Measurements from ENCODE around the gene DEAF1.

Gene DEAF1

DNA sequence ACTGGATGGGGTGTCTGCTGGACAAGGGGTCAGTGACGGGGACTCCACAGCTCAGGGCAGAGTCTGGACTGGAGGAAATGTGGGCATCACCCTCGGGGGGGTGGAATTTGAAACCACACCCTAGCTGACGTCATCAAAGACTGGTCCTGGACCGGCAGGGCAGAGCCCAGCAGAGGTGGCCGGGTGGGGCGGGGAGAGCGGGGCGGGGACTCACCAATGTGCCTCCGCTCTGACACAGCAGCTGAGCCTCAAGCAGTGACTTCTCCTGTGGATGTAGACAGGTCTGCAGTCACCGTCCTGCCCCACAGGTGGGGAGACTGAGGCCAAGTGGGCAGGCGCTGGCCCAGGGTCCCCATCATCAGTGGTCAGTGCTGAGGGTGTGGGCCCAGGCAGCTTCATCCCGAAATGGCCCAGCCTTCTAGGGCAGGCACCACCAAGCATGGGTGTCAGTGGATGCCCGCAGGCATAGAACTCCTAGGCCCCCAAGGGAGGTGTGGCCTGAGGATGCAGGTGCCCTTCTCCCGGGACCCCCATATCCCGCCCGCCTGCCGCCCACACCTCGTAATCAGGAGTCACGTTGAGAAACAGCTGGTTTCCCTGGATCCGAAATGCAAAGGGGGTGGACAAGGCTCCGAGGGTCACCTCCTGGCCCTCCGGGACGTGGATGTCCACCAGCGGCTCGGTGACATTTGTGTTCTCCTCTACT lies 70.9 kb downstream of the DEAF1 start:
- DNase-seq = no peak

DNA sequence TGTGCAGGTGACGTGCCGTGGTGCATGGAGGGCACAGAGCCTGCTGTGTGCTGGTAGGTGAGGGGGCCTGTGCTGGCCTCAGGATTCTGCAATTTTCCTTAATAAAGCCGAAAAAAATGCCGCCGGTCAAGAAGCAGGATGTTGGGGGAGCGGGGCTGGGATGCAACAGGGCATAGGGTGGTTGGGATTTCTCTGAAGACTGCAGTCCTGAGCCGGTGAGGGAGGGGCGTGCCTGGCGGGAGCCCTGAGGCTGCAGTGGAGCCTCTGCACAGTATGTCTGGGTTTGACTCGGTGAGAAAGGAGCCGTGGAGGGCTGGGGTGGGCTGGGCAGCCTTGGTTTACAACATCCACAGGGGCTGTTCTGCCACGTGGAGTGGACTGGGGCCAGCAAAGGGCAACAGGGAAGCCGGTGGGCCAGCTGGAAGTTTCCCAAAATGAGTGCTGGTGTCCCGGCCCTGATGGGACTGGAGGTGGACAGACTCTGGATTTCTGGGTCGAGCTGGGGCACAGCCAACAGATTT lies 71.6 kb downstream of the DEAF1 start:
- DNase-seq = no peak

DNA sequence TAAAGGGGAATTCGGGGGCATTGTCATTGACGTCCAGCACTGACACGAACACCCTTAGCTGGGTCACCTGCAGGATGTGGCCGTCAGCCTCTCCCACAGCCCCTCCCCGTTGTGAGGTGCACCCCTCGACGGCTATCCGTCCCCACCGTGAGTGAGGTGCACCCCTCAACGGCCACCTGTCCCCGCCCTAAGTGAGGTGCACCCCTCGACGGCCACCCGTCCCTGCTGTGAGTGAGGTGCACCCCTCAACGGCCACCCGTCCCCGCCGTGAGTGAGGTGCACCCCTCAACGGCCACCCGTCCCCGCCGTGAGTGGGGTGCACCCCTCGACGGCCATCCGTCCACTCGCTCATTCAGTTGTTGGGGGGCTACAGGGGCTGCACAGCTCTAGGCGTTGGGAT lies 73.2 kb downstream of the DEAF1 start:
- DNase-seq = no peak

DNA sequence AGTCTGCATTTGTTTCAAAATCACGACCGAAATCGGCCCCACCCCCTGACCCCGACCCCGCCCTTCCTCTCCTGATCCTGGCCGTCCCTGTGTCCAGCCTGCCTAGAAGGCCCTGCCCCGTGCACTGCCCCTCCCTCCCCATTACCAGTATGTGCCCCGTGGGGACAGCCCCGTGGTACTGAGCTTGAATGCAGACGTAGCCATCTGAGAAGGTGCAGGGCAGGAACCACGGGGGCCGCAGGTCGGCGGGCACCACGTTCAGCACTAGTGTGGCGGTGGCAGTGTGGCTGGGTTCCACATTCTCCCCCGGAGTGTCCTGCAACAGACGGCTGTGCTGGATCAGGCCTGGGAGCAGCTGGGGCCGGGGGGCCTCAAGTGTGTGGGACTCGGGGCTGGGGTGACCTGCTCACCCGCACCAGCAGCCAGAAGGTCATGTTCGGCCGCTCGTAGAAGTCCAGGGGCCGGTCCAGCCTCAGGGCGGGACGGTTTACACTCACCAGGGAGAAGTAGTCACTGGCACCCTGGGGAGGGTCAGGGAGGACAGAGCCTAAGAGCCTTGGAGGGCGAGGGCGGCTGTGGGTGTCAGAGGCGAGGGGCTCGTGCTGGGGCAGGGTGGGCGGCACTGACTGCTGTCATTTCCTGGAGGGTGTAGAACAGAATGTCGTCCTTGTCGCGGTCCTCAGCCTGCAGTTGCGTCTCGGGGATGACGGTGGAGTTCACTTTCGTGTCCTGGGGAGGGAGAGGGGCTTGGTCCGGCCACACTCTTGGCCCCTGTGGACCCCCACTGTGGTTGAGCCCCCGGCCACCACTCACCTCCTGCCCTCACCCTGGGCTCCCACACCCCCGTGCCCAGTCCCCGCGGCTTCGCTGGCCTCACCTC lies 73.8 kb downstream of the DEAF1 start:
- no peak for DNase-seq

DNA sequence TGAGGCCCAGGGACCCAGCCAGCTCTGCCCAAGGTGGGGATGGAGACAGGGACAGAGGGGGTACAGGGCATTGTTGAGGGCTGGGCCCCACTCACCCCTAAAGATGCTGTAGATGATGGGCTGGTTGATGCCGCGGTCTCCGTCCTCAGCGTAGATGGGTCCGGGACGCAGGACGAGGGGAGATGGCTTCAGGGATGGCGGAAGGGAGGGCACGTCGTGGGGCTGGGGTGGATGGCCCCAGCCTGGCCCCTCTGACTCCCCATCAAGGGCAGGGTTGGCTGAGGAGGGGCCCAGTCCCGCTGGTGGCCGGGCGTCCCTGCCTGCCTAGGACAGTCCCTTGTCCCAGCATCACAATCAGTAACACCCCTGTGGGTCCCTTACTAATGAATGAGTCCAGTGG lies 74.8 kb downstream of the DEAF1 start:
- no peak for DNase-seq

DNA sequence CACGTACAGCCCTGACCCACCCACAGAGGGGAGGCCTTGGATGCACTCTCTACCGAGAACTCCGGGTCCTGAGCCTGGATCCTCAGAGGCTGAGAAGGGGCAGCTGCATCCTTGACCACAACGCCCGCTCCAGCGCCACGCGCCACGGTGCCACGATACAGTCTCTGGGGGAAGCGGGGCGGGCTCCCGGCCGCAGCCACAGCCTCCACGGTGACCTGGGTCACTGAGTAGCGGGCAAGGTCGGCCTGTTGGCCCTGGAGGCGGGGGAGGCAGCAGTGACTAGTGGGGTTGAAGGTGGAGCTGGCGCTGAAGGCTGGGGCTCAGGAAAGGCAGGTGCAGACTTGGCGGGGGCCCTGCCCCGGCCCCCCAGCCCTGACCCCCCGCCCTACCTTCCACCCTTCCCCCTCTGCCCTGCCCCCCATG lies 75.4 kb downstream of the DEAF1 start:
- DNase-seq = no peak

DNA sequence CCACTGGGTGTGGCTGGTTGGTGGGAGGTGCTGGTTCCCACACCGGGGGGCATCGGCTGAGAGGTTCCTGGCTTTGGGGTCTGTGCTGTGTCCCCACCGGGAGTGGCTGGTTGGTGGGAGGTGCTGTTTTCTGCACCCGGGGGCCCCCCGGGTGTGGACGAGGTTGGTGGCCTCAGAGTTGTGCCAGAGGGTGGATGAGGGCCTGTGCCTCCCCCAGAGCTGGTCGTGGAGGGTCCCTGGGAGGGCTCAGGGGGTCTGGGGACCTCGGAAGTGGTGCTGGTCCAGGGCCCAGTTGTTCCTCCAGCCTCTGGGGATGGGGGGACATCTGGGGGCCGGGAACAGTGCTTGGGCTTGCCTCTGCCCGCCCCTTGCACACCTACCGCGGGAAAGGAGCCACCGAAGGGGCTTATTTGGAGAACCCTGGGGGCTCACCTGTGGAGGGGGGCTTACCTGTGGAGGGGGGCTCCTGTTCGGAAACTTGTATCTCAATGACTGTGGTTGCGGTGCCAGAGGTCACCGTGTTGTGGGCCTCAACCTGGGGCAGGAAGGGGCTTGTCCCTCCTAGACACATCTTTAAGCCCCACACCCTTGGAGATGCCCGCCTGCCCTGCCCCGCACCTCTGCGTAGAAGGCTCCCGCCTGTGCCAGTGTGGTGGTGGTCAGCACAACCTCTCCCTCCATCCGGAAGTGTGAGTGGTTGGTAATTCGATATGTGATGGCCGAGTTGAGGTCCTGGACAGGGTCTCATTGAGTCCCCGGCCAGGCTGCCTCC lies 76.0 kb downstream of the DEAF1 start:
- no peak for DNase-seq

DNA sequence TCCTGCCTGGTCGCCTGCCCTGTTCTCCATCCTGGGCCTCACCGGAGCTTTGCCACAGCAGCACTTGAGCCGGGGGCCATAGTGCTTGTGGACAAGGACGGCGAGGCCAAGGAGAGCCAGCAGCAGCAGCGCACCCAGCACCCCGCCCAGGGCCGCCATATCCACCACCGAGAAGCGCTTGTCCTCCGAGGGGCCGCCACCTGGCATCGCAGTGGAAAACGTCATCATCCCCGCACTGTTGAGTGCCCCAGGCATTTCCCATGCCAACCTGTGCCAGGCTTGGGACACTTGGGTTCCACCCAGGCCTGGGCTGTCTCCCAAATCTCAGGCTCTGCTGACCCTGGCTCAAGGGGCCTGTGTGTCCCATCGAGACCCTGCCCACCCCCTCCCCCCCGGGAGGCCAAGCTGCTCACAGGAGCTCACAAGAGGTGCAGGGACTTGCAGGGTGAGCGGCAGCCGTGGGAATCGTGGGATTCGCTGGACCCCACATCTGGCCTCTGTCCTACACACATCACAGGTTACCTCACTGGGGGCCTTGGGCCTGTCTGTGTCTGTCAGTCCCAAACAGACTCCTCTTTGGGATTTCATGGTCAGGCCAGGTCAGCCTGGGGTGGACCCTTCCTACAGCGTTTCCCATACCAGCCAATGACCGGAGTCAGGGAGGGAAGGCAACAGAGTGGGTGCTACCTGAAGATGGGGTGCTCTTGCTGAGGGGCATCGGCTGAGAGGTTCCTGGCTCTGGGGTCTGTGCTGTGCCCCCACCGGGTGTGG lies 76.9 kb downstream of the DEAF1 start:
- DNase-seq = no peak

DNA sequence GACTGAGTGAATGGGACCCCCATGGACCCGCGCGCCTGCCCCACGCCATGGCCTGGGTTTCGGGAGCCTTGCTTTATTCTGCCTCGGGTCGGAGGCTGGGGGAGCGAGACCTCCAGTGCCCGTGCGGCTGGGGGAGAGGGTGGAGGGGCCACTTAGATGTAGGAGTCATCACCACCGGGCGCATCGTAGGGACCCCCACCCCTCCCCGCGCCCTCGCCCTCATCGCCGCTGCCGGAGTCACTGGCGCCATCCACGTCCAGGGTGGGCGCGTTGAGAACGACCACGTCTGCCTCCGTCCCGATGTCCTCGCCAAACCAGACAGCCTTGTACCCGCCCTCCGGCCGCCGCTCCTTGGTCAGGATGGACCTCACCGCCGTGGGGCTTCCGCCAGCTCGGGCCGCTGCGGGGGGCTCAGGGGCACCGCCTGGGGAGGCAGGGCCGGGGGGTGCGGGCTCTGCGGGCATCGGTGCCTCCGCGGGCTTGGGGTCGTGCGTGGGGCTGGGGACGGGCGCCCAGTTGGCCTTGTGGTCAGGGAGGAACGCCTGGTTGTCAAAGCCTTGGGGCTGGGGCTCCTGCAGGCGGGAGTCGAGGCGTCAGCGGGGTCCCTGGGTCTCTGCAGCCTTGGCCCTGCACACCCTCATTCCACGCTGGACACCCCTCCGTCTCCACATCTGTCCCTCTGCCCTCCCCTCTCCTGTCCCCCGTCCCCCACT lies 77.7 kb downstream of the DEAF1 start:
- DNase-seq = no peak

DNA sequence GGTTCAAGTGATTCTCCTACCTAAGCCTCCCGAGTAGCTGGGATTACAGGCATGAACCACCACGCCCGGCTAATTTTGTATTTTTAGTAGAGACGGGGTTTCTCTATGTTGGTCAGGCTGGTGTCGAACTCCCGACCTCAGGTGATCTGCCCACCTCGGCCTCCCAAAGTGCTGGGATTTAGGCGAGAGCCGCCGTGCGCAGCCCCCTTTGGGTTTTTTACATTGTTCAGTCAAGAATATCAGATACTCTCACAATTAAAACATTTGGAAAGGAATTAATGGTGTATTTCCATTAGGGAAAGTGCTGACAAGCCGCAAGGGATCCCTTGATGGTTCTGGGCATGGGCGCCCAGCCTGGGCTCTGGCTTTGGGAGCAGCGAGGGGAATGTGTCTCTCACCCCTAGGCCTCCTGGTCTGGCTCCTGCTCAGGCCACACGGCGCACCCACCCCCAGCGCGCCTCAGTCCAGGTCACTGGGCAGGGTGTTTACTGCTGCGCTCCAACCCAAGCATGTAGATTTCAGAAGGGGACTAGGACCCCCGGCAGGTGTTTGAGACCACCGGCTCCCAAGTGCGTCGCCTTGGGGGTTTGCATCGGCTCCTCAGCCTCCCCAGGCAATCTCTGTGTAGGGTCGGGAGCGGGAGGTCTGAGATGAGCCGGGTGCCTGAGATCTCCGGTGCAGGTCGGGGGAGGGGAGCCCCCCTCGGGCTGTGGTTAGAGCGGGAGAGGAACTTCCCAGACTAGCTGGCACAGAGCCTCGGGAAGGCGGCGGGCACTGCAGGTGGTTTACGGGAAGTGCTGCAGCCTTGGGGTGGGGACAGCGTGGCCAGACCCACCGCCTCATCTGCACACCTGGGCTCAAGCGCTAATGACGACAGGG lies 78.5 kb downstream of the DEAF1 start:
- no peak for DNase-seq

DNA sequence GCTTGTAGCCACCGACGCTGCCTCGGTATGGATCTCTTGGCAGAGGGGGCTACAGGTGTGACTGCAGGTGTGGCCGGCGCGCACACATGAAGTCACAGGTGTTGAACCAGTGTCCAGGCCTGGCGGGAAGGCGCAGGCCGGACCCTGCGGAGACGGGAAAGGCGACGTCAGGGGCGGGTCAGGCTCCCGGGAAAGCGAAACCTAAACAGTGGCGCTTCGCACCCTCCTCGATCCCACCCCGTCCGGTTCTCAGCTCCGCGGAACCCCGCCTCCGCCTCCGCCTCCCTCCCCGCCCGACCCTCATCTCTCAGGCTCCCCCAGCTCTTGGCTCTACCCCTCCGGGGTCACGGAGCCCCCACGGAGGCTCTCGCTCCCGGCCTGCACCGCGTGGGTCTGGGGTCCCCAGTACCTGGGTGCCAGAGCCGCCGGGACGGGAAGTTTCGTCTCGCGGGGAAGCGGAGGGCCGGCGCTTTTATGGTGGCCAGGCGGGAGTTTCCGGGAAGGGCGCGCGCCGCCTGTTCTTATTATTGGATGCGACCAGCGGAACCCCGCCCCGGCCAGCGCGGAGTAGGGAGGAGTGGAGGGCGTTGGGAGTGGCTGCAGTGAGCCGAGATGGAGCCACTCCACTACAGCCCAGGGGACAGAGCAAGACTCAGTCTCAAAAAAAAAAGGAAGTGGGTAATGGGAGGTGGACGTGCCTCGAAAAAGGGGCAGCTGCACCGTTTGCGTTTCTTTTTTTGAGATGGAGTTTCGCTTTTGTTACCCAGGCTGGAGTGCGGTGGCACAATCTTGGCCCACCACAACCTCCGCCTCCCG lies 79.3 kb downstream of the DEAF1 start, which contains the start of gene IRF7:
TSS of gene IRF7 (minus strand) at position 447 of the 816 bp plus-strand sequence. CDS start 586 bp downstream, outside the sequence.
- DNase-seq = peak; percentile 88

DNA sequence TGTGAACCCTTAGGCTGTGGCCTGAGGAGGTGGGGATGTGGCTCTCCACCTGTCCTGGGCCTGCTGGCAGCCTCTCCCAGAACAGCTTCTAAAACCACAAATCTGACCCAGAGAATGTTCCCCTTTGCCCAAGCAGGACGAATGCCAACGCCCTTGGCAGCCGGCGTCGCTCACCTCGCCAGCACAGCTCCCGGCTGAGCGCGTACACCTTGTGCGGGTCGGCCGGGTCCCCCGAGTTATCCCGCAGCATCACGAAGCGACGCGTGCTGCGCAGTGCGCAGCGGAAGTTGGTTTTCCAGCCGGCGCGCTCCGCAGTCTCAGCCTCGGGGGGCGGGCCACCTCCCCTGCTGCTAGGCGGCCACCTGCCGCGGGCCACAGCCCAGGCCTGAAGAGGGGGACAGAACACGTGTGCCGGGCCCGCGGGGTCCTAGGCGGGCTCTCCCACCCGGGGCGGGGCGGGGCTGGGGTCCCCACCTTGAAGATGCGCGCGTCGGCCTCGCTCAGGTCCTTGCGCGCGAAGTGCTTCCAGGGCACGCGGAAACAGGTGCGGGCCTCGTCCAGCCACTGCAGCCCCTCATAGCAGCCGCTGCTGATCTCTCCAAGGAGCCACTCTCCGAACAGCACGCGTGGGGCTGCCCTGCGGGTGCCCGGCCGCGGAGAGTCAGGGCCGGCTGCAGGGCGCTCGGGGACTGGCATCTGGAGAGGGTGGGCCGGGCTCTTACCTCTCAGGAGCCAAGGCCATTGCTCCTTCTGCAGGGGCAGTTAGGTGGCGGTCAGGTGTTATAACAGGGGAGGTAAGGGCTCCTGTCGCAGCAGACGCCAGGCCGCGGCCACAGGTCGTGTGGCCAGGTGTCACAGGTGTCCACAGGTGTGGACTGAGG lies 80.2 kb downstream of the DEAF1 start:
- DNase-seq = peak; percentile 37

DNA sequence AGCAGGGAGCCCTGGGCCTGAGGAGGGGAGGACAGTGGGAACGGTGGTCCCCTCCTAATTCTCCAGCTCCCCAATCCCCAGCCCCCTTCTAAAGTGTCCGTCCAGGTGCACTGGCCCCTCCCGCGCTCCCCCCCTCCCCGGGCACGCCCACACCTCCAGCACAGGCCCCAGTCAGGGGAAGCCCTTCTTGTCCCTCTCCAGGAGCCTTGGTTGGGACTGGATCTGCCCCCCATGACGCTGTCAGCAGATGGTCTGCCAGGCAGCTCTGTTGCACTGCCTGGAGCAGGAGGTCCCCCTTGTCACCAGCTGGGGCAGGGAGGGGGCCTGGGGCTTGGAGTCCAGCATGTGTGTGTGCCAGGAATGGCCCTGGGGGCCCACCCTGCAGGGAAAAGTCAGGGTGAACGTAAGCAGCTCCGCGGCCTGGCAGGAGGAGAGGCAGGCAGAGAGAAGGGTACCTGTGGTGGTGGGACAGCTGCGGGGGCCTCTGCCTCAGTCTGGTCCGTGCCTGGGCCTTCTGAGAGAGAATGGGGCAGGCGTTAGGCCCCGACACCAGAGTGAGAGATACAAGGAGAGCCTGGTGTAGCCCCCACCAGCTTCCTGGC lies 80.9 kb downstream of the DEAF1 start:
- no peak for DNase-seq

DNA sequence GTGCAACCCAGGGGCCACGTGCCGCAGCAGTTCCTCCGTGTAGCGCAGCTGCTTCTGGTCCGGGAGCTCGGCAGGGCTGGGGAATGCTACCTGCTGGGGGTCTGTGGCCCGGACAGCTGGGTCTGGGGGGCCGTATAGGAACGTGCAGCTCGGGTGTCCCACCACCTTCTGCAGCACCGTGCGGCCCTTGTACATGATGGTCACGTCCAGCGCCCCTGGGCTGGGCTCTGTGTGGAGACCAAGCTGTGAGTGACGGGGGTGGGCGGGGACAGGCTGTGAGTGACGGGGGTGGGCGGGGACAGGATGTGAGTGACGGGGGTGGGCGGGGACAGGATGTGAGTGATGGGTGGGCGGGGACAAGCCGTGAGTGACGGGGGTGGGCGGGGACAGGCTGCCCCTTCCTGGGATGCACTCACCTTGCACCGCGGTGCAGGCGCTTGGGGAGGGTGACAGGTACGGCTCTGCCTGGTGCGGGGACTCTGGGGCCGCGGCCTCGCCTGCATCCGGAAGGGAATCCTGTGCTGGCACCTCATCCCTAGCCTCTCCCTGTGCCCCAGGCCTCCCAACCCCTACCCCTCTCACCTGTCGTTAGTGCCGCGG lies 81.6 kb downstream of the DEAF1 start:
- peak; percentile 12 for DNase-seq

DNA sequence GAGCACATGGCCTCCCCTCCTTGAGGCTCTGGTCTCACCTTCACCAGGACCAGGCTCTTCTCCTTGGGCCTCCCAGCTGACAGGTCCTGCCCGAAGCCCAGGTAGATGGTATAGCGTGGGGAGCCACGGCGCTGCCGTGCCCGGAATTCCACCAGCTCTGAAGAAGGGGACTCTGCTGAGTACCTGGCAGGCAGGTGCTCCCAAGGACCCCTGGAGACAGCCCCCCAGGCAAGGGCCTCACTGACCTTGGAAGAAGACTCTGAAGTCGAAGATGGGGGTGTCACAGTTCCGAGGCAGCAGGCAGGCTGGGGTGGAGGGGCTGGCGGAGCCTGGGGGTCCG lies 82.1 kb downstream of the DEAF1 start:
- DNase-seq = no peak

DNA sequence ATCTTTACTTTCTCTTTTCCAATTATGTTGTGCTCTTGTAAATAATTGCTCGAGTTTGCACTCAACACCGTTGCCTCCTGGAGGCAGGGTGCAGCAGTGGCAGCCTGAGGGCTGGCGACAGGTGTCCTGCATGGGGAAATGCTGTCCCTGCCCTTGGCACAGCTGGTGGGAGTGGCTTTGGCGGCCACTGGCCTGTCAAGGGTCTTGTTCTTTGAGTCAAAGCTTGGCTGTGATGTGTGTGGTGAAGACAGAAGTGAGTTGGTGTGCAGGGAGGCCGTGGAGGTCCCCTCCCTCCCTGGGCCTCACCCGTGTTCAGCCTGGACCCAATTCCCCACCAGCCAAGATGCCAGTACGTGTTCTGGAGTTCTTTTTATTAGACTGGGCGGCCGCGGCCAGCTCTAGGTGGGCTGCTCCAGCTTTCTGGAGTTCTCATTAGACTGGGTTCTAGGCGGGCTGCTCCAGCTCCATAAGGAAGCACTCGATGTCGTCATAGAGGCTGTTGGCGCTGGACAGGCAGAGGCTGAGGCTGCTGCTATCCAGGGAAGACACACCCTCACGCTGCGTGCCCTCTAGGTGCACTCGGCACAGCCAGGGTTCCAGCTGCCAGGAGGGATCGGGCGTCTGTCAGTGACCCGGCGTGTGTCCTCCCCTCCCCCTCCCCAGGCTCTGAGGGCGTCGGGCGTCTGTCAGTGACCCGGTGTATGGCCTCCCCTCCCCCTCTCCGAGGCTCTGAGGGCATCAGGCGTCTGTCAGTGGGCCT lies 82.6 kb downstream of the DEAF1 start:
- peak; percentile 56 for DNase-seq

All from NCI-H1105 treated with DMSO at 0.1 percent for 48 hours (cell line).